Neural cell (in vitro differentiated cells): ENCODE data around the gene ADCY7. TPM values are rescaled to one million over a fixed set of nuclear protein-coding genes. Genes with fewer than 3 reads are reported as not detected.

Experiments
- H2AFZ ChIP-seq: fragments of 200-600, 300-800 bp; sonication (generic), shearing (Covaris generic); 2 replicates; pipeline ENCODE4 v1.6.0; 2014; ENCODE audit warnings: low read depth, mild to moderate bottlenecking, antibody characterized with exemption, low read length, moderate library complexity
- H3F3A ChIP-seq: fragments of 200-600 bp; shearing (Covaris generic); 2 replicates; pipeline ENCODE4 v1.6.1; 2016; ENCODE audit warnings: mild to moderate bottlenecking, moderate library complexity, mixed read lengths, antibody characterized with exemption, low read length; ENCODE audit not compliant: insufficient read depth, poor library complexity, severe bottlenecking
- H3K27ac ChIP-seq: fragments of 200-600, 300-800 bp; sonication (generic), shearing (Covaris generic); 2 replicates; pipeline ENCODE4 v1.5.1; 2014; ENCODE audit warnings: mild to moderate bottlenecking, low read length, moderate library complexity
- H3K27me3 ChIP-seq: fragments of 300-800, 200-600 bp; sonication (generic), shearing (Covaris generic); 2 replicates; pipeline ENCODE4 v1.6.0; 2014; ENCODE audit warnings: mild to moderate bottlenecking, low read depth, low read length, moderate library complexity; ENCODE audit not compliant: insufficient read depth
- H3K36me3 ChIP-seq: fragments of 300-800, 200-600 bp; sonication (generic), shearing (Covaris generic); 2 replicates; pipeline ENCODE4 v1.5.1; 2014; ENCODE audit warnings: mild to moderate bottlenecking, antibody characterized with exemption, low read length, moderate library complexity; ENCODE audit not compliant: insufficient read depth
- H3K4me2 ChIP-seq: fragments of 300-800, 200-600 bp; sonication (generic), shearing (Covaris generic); 2 replicates; pipeline ENCODE4 v1.6.0; 2014; ENCODE audit warnings: mild to moderate bottlenecking, low read length
- H3K4me3 ChIP-seq: fragments of 300-800, 200-600 bp; sonication (generic), shearing (Covaris generic); 2 replicates; pipeline ENCODE4 v1.5.1; 2014; ENCODE audit warnings: mild to moderate bottlenecking, low read length, moderate library complexity
- H3K79me2 ChIP-seq: fragments of 200-600 bp; shearing (Covaris generic); replicated peaks from 2 replicates; pipeline ENCODE4 v1.6.0; 2014; ENCODE audit warnings: mild to moderate bottlenecking, low read length, moderate library complexity; ENCODE audit not compliant: insufficient read depth
- H3K9ac ChIP-seq: fragments of 300-800, 200-600 bp; sonication (generic), shearing (Covaris generic); 2 replicates; pipeline ENCODE4 v1.6.1; 2016; ENCODE audit warnings: mild to moderate bottlenecking, low read length, mixed read lengths
- H3K9me2 ChIP-seq: fragments of 200-600 bp; shearing (Covaris generic); 2 replicates; pipeline ENCODE4 v1.6.1; 2016; ENCODE audit warnings: mild to moderate bottlenecking, low read length, mixed read lengths; ENCODE audit not compliant: insufficient read depth
- H3K9me3 ChIP-seq: fragments of 200-600, 300-800 bp; sonication (generic), shearing (Covaris generic); 2 replicates; pipeline ENCODE4 v1.6.1; 2016; ENCODE audit warnings: mild to moderate bottlenecking, mixed run types, low read length, moderate library complexity, mixed read lengths
- H4K20me1 ChIP-seq: fragments of 200-600 bp; shearing (Covaris generic); 2 replicates; pipeline ENCODE4 v1.6.1; 2016; ENCODE audit warnings: mild to moderate bottlenecking, mixed run types; ENCODE audit not compliant: insufficient read depth
- EP300 ChIP-seq: fragments of 450-650 bp; conservative IDR thresholded peaks from 2 replicates; pipeline ENCODE4 v1.6.1; 2014; ENCODE audit warnings: antibody characterized with exemption, mild to moderate bottlenecking, moderate library complexity; ENCODE audit not compliant: poor library complexity, severe bottlenecking
- EZH2 ChIP-seq: fragments of 200-600, 300-800 bp; shearing (Covaris generic), sonication (generic); IDR thresholded peaks from 2 replicates; pipeline ENCODE4 v1.6.1; 2014; ENCODE audit warnings: antibody characterized with exemption, low read length, borderline replicate concordance, mild to moderate bottlenecking; ENCODE audit not compliant: insufficient read depth, poor library complexity, severe bottlenecking
- MXI1 ChIP-seq: fragments of 450-650 bp; conservative IDR thresholded peaks from 2 replicates; pipeline ENCODE4 v1.6.1; 2014; ENCODE audit warnings: antibody characterized with exemption, mild to moderate bottlenecking; ENCODE audit not compliant: poor library complexity, severe bottlenecking
- POLR2AphosphoS5 ChIP-seq: IDR thresholded peaks from 2 replicates; pipeline ENCODE4 v1.6.1; 2012
- RAD21 ChIP-seq: fragments of 450-650 bp; conservative IDR thresholded peaks from 2 replicates; pipeline ENCODE4 v1.6.1; 2014; ENCODE audit warnings: antibody characterized with exemption, mild to moderate bottlenecking, moderate library complexity
- SMC3 ChIP-seq: fragments of 450-650 bp; conservative IDR thresholded peaks from 2 replicates; pipeline ENCODE4 v1.6.1; 2014; ENCODE audit warnings: antibody characterized with exemption, mild to moderate bottlenecking, moderate library complexity; ENCODE audit not compliant: poor library complexity
- TAF1 ChIP-seq: IDR thresholded peaks from 2 replicates; pipeline ENCODE4 v1.6.1; 2012; ENCODE audit warnings: low read depth
- polyA plus RNA-seq: library from polyadenylated mRNA; depleted of rRNA; stranded (reverse); fragments of >200 nt; gene quantifications from 2 replicates; pipeline ENCODE4 v1.2.3, GENCODE V29; 2014
- TF ChIP-seq, protein P1 (sequence below): IDR thresholded peaks from 2 replicates; pipeline ENCODE4 v1.6.1; 2012; ENCODE audit warnings: borderline replicate concordance
- TF ChIP-seq, protein P2 (sequence below): fragments of 450-650 bp; IDR thresholded peaks from 2 replicates; pipeline ENCODE4 v1.5.1; 2014; ENCODE audit warnings: antibody characterized with exemption, mild to moderate bottlenecking, moderate library complexity; ENCODE audit not compliant: poor library complexity, severe bottlenecking

ADCY7 gene
- polyA plus RNA-seq, 1 donor from 2014 or later, result 2.0 TPM

DNA sequence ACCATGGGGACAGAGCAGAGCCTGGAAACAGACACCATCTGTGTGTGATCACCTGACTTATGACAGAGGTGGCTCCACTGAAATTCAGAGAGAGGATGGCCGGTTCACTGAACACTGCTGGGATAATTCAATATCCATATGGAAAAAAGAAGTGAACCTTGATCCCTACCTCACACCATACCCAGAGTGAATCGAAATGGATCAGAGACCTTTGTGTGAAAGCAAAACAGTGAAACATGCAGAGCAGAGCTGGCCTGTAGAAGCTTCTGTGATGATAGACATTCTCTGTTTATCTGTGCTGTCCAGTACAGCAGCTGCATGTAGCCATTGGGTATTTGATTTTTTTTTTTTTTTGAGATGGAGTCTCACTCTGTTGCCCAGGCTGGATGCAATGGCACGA, 20.3 kb downstream of the ADCY7 start:
- no peak for TF ChIP-seq POLR2AphosphoS5
- TF ChIP-seq SMC3, result no peak
- no peak for TF ChIP-seq MXI1
- TF ChIP-seq TAF1, result no peak
- TF ChIP-seq, protein P1, sequence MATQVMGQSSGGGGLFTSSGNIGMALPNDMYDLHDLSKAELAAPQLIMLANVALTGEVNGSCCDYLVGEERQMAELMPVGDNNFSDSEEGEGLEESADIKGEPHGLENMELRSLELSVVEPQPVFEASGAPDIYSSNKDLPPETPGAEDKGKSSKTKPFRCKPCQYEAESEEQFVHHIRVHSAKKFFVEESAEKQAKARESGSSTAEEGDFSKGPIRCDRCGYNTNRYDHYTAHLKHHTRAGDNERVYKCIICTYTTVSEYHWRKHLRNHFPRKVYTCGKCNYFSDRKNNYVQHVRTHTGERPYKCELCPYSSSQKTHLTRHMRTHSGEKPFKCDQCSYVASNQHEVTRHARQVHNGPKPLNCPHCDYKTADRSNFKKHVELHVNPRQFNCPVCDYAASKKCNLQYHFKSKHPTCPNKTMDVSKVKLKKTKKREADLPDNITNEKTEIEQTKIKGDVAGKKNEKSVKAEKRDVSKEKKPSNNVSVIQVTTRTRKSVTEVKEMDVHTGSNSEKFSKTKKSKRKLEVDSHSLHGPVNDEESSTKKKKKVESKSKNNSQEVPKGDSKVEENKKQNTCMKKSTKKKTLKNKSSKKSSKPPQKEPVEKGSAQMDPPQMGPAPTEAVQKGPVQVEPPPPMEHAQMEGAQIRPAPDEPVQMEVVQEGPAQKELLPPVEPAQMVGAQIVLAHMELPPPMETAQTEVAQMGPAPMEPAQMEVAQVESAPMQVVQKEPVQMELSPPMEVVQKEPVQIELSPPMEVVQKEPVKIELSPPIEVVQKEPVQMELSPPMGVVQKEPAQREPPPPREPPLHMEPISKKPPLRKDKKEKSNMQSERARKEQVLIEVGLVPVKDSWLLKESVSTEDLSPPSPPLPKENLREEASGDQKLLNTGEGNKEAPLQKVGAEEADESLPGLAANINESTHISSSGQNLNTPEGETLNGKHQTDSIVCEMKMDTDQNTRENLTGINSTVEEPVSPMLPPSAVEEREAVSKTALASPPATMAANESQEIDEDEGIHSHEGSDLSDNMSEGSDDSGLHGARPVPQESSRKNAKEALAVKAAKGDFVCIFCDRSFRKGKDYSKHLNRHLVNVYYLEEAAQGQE, result no peak
- no peak for TF ChIP-seq EP300
- TF ChIP-seq RAD21, result no peak
- TF ChIP-seq, protein P2, sequence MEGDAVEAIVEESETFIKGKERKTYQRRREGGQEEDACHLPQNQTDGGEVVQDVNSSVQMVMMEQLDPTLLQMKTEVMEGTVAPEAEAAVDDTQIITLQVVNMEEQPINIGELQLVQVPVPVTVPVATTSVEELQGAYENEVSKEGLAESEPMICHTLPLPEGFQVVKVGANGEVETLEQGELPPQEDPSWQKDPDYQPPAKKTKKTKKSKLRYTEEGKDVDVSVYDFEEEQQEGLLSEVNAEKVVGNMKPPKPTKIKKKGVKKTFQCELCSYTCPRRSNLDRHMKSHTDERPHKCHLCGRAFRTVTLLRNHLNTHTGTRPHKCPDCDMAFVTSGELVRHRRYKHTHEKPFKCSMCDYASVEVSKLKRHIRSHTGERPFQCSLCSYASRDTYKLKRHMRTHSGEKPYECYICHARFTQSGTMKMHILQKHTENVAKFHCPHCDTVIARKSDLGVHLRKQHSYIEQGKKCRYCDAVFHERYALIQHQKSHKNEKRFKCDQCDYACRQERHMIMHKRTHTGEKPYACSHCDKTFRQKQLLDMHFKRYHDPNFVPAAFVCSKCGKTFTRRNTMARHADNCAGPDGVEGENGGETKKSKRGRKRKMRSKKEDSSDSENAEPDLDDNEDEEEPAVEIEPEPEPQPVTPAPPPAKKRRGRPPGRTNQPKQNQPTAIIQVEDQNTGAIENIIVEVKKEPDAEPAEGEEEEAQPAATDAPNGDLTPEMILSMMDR, result no peak
- TF ChIP-seq EZH2, result no peak

DNA sequence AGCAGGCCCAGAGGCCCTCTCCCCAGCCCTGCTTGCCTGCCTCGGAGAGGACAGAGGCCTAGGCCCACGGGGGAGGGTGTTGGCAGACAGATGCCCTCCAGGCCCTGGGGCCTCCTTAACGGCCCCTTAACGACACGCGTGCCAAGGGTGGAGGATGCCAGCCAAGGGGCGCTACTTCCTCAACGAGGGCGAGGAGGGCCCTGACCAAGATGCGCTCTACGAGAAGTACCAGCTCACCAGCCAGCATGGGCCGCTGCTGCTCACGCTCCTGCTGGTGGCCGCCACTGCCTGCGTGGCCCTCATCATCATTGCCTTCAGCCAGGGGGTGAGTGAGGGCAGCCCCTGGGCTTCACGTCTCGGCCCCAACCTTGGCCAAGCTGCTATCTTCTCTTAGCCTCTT, 21.7 kb downstream of the ADCY7 start:
- Histone ChIP-seq H3K4me3 (no peak overlapping the region), H3K9me2 (no peaks in the 10 kb centered on the region), H3F3A (no peaks in the 10 kb centered on the region), H3K9ac (no peak overlapping the region), H3K27ac (no peak overlapping the region), H4K20me1 (no peaks in the 10 kb centered on the region), H3K79me2 (no peaks in the 10 kb centered on the region), H3K9me3 (no peaks in the 10 kb centered on the region), H2AFZ (no peak overlapping the region), H3K4me2 (no peak overlapping the region), H3K36me3 (no peaks in the 10 kb centered on the region), H3K27me3 (no peaks in the 10 kb centered on the region)
- TF ChIP-seq EZH2, result no peak
- TF ChIP-seq SMC3, result no peak
- TF ChIP-seq POLR2AphosphoS5, result no peak
- TF ChIP-seq, protein P1, result no peak
- TF ChIP-seq, protein P2, result no peak

More for the DNA sequence above, 20.3 kb downstream of the ADCY7 start:
- Histone ChIP-seq H3K9me3 (no peaks in the 10 kb centered on the region), H3K79me2 (no peaks in the 10 kb centered on the region), H3K27ac (no peak overlapping the region), H3K4me3 (no peak overlapping the region), H3K36me3 (no peaks in the 10 kb centered on the region), H3K9ac (no peak overlapping the region), H2AFZ (no peak overlapping the region), H3K27me3 (no peaks in the 10 kb centered on the region), H3K9me2 (no peaks in the 10 kb centered on the region), H3K4me2 (no peak overlapping the region), H3F3A (no peaks in the 10 kb centered on the region), H4K20me1 (no peaks in the 10 kb centered on the region)
